ENCODE results near the gene DDB1.

The DDB1 gene

GRCh38 chr11:61294717-61295595, 37.9 kb downstream of the DDB1 start, which contains the start of gene VWCE:
Gene VWCE (minus strand): TSS chr11:61295316. CDS start chr11:61295037, 279 bp downstream.
- DNase-seq (ENCODE audit: low read depth): peak; percentile 33

- DNase-seq (ENCODE audit: low read depth): no peak
Observed at GRCh38 chr11:61293867-61294716, 38.8 kb downstream of the DDB1 start.

GRCh38 chr11:61292356-61292755, 40.5 kb downstream of the DDB1 start:
- no peak for DNase-seq (ENCODE audit: low read depth)

GRCh38 chr11:61290905-61291690, 41.8 kb downstream of the DDB1 start:
- DNase-seq (ENCODE audit: low read depth): no peak

GRCh38 chr11:61287338-61287977, 45.4 kb downstream of the DDB1 start:
- DNase-seq (ENCODE audit: low read depth): no peak

GRCh38 chr11:61283613-61284012, 49.3 kb downstream of the DDB1 start:
- no peak for DNase-seq (ENCODE audit: low read depth)

- DNase-seq (ENCODE audit: low read depth): no peak
Observed at GRCh38 chr11:61281581-61282250, 51.2 kb downstream of the DDB1 start.

- DNase-seq (ENCODE audit: low read depth): no peak
Observed at GRCh38 chr11:61280883-61281580, 51.9 kb downstream of the DDB1 start.

- DNase-seq (ENCODE audit: low read depth): no peak
Observed at GRCh38 chr11:61279934-61280659, 52.8 kb downstream of the DDB1 start.

- DNase-seq (ENCODE audit: low read depth): no peak
Observed at GRCh38 chr11:61278001-61278470, 54.9 kb downstream of the DDB1 start.

GRCh38 chr11:61277186-61278000, 55.5 kb downstream of the DDB1 start:
- no peak for DNase-seq (ENCODE audit: low read depth)

GRCh38 chr11:61275191-61275590, 57.7 kb downstream of the DDB1 start:
- DNase-seq (ENCODE audit: low read depth): no peak

- DNase-seq (ENCODE audit: low read depth): no peak
Observed at GRCh38 chr11:61274084-61274483, 58.8 kb downstream of the DDB1 start.

- DNase-seq (ENCODE audit: low read depth): no peak
Observed at GRCh38 chr11:61273178-61274078, 59.5 kb downstream of the DDB1 start.

- no peak for DNase-seq (ENCODE audit: low read depth)
Observed at GRCh38 chr11:61272731-61273130, 60.2 kb downstream of the DDB1 start.

GRCh38 chr11:61270354-61271076, 62.4 kb downstream of the DDB1 start:
- DNase-seq (ENCODE audit: low read depth): no peak

All from activated T-helper 1 cell treated with Interleukin-2 at 50 U/mL for 16 hours (primary cell).